Fibroblast of villous mesenchyme (primary cell): ENCODE data around the gene KCNT2. TPM values are rescaled to one million over a fixed set of nuclear protein-coding genes. Genes with fewer than 3 reads are reported as not detected.

Experiments
- DNase-seq: peaks from one replicate; pipeline ENCODE4 v3.0.0-alpha.2; 2010; ENCODE audit warnings: low read depth
- H3K4me3 ChIP-seq: 2 replicates; pipeline ENCODE4 v1.5.1; 2011; ENCODE audit warnings: low read depth, mild to moderate bottlenecking, low read length
- total RNA-seq: library from RNA; depleted of rRNA; stranded (reverse); fragments of >200 nt; gene quantifications from 2 replicates; pipeline ENCODE4 v1.2.3, GENCODE V29; 2012
- TF ChIP-seq, protein P1 (sequence below): IDR thresholded peaks from 2 replicates; pipeline ENCODE4 v1.5.1; 2012; ENCODE audit warnings: low read depth, mild to moderate bottlenecking, low read length; ENCODE audit not compliant: insufficient read depth

The KCNT2 gene
- total RNA-seq, 1 donor, result 7.3 TPM

DNA sequence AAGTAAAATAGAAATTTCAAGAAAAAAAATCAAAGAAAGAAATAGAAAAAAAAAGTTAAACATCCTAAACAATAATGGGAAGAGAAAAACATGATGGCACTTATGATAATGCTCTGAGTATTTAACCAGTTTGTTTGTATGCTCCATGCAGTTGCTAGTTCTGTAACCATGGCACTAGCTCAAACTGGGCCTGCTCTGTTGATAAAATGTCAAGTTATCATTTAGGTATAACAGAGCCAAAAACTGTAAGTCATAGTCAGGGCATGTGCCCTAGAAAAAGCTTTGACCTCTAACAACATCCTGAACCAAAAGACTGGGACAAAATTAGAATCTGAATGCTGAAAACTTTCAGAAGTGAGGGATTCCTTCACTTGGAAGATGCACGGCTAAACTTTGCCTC lies 148.9 kb downstream of the KCNT2 start:
- no peak overlapping the region for H3K4me3 ChIP-seq
- TF ChIP-seq, protein P1, sequence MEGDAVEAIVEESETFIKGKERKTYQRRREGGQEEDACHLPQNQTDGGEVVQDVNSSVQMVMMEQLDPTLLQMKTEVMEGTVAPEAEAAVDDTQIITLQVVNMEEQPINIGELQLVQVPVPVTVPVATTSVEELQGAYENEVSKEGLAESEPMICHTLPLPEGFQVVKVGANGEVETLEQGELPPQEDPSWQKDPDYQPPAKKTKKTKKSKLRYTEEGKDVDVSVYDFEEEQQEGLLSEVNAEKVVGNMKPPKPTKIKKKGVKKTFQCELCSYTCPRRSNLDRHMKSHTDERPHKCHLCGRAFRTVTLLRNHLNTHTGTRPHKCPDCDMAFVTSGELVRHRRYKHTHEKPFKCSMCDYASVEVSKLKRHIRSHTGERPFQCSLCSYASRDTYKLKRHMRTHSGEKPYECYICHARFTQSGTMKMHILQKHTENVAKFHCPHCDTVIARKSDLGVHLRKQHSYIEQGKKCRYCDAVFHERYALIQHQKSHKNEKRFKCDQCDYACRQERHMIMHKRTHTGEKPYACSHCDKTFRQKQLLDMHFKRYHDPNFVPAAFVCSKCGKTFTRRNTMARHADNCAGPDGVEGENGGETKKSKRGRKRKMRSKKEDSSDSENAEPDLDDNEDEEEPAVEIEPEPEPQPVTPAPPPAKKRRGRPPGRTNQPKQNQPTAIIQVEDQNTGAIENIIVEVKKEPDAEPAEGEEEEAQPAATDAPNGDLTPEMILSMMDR, result no peak
- no peak for DNase-seq

DNA sequence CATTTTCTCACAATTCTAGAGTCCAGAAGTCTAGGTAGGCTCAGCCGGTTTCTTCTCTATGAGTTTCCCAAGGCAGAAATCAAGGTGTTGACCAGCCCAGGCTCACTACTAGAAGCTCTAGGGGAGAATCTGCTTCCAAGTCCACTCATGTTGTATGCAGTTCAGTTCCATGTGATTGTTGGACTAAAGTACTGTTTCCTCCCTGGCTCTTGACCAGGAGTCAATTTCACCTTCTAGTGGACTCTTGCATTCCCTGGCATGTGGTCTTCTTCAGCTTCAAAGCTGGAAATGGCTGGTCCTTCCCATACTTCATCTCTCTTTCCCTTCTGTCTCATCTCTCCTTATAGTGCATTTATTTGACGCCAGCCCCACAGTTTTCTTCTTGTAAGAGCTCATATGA lies 153.4 kb downstream of the KCNT2 start:
- TF ChIP-seq, protein P1, result no peak
- no peak overlapping the region for H3K4me3 ChIP-seq
- no peak for DNase-seq

DNA sequence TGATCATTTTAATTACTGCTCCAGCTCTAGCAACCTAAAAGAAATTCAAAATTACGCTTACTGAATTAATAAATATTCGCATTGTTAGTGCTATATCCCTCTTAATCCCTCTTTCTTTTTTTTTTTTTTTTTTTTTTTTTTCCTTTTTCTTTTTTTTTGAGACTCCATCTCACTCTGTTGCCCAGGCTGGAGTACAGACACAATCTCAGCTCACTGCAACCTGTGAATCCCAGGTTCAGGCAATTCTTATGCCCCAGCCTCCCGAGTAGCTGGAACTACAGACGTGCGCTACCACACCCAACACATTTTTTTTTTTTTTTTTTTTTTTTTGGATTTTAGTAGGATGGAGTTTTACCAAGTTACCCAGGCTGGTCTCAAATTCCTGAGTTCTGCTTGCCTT lies 157.1 kb downstream of the KCNT2 start:
- TF ChIP-seq, protein P1, result no peak
- no peak for DNase-seq
- H3K4me3 ChIP-seq, result no peak overlapping the region

DNA sequence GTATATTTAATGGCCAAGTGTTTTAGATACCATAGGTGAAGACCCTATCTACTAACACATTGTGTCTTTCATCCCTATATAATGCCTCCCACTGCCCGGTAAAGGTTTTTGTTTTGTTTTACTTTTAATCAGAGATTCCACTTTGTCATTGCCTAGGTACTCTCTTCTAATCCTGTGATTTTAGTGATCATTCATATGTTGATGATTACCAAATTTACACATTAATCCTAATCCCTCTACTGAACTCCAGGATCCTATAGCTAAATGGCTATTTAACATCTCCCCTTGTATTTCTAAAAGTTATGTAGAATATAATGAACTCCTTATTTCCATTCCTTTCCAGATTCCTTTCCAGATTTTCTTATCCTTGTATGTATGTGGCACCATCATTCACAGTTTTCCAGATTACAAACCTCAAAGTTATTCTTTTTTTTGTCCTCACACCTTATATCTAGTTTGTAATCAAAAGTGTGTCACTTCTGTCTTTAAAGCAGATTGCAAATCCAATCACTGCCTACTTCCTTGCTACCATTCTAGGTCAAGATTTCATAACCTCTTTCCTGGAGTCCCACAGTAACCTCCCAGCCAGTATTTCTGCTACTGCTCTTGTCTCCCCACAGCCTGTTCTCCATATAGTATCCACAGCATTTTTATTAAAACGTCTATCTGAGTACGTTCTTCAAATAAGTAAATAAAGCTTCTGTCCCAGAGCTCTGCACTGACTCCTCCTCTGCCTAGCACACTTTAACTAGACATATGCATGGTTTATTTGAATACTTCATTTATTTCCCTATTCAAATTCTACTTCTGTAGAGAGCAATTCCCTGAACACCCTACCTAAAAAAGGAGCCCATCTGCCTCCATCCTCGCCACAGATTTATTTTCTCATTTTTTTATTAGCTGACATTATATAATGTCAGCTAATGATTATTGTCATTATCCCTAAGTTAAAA lies 157.8 kb downstream of the KCNT2 start:
- H3K4me3 ChIP-seq, result no peak overlapping the region
- TF ChIP-seq, protein P1, result no peak
- DNase-seq, result no peak

DNA sequence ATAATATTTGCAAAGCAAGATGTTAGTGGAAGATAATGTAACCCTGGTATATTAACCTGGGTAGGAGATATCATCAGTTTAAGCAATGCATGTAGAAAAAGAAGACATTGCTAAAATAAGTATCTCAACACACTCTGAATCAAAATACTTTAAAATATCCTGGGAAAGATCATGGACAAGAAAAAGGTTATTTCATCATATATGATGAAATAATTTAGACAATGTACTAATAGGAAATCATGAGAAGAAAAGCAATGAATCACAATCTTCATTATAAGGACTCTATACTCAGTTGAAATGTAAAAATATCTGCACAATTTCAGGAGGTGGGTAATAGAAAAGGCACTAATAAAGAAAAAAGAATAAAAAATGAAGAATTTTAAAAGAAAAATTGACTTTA lies 158.8 kb downstream of the KCNT2 start:
- no peak overlapping the region for H3K4me3 ChIP-seq
- no peak for DNase-seq
- TF ChIP-seq, protein P1, result no peak

DNA sequence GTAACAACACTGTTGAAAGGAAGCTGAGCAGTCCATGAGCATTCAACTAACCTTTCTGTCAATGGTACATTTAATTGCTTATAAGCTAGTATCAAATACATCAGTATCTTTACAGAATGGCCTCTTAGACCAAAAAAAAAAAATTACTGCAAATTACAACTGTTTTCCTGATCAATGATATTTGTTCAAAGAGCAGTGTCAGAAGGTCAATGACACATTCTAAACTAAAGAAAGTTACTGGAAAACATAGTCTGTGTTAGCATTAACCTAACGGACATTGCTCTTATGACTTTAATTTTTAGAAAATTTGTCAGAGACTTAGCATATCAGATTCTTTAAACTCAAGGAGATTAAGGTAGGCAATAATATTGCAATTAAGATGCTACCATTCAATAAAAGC lies 162.5 kb downstream of the KCNT2 start:
- TF ChIP-seq, protein P1, result no peak
- no peak for DNase-seq

More for the DNA sequence above, 162.5 kb downstream of the KCNT2 start:
- no peak overlapping the region for H3K4me3 ChIP-seq
